GM19452 (cell line): ENCODE data around the gene EPB41L4B.
"Not testable (repeated sequence)": the region's sequence is repeated elsewhere in the genome, so short reads cannot be mapped to it uniquely, and the experiment has no call there.

ENCODE experiments used
- ATAC-seq: cut with Tn5 transposase; IDR thresholded peaks from one replicate; pipeline ENCODE4 v1.9.1; 2021; ENCODE audit not compliant: unreplicated experiment

EPB41L4B gene

DNA sequence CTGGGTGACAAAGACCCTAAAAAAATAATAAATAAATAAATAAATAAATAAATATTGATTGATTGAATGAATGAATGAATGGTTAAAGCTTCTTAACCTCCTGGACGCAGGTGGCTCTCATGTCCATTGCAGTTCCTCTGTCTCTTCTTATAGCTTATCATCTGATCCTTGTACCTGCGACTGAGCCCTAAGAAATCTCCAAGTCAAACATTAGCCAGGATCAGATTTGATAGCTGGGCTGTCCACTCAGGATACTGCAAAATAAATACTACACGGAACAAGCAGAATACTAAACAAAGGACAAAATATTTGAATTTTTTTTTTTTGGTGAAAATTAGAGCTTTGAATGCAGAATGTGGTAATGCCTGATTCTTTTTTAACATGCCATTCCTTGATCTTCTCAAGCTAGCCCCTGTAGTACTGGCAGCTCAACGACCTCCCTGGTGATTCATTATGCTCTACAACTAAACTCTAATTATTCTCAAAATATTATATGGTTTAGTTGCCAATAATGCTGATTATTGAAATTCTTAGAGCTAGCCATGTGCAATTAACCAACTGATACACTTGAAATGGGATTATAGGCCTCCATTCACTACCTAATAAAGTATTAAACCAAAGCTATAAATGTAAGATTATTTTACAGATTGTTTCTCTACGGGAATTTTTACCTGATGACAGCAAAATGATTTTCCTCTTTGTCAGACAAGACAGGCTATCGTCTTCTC, 191.2 kb downstream of the EPB41L4B start:
- ATAC-seq, result no peak

DNA sequence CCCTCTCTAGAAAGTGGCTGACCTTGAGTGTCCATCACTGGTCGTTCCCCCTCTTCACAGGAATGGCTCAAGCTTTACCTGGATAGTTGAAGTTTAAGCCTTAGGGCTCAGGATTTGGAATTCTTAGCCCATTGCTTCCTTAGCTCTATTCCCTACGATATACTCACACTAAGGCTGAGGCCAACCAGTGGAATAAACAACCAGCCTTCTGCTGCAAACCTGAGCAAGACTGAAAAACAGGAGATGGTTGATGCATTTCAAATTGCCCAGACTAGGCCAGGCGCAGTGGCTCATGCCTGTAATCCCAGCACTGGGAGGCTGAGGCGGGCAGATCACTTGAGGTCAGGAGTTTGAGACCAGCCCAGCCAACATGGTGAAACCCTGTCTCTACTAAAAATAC, 194.2 kb downstream of the EPB41L4B start:
- ATAC-seq, result not testable (repeated sequence)

DNA sequence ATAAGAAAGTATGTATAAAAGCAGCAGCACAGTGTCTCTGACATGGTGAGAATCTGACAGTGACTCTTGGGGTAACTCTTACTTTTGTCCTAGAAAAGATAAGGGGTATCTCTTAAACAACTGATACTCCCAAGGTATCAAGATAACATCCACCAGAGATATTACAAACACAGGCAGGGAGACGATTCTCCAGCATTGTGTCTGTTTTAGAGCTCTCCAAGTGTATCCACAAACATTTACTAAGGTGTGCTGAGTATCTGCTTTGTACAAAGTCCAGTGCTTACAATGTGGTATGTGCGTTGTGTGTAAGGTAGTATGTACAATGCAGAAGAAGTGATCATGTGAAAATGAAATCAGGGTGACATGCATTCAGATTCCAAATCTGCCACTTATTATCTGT, 196.7 kb downstream of the EPB41L4B start:
- no peak for ATAC-seq

DNA sequence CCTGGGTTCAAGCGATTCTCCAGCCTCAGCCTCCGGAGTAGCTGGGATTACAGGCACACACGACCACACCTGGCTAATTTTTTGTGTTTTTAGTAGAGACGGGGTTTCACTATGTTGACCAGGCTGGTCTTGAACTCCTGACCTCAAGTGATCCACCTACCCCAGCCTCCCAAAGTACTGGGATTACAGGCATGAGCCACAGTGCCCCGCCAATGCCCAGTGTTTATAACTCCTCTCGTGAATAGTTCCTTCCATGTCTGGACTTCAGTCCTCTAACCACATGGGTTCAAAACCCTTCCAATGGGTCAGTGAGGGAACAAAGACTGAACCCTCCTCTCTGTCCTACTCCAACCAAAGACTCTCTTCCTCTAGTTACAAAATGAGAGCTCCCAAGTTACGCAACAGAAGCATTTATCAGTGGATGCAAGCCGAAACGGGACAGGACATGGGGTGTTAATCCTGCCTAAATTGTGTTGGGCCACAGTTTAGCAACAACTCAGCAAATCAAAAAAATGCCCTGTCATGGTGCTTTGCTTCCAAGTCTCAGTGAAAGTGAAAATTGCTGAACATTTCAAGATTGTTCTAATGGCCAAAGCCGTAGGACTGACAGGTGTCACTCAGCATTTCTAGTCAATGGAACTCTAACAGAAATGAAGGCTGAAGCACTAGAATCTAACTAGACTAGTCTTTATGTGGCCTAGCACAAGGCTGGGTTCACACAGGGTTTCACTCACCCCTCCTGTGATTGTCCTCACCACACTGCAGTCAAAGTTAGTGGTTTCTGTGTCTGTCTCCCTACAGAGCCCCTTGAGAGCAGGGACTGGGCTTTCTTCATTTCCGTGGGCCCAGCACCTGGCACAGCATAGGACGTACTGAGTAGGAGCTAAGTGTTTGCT, 197.9 kb downstream of the EPB41L4B start:
- ATAC-seq, result peak; percentile 24
